SK-N-SH (cell line): ENCODE measurements around the gene ZNF865. TPM values are rescaled to one million over a fixed set of nuclear protein-coding genes. Genes with fewer than 3 reads are reported as not detected.
A peak's percentile ranks its signal among the peaks of the same experiment; 100 is the strongest.

Experiments
- CTCF ChIA-PET: fragments of 300-600, 350-600 bp; formaldehyde crosslinking; extraction: SDS; loops from one replicate; lab custom pipeline; 2021; lab: Yijun Ruan, JAX
- POLR2A ChIA-PET: fragments of 350-600 bp; sonication (Branson Sonifier 250); formaldehyde crosslinking; extraction: SDS; loops from one replicate; lab custom pipeline; 2020; ENCODE audit warnings: antibody characterized with exemption, inconsistent platforms; lab: Yijun Ruan, JAX
- DNase-seq: peaks from one replicate; pipeline ENCODE4 v3.0.0; 2012
- H2AFZ ChIP-seq: fragments of 200-600 bp; sonication (generic); 2 replicates; pipeline ENCODE4 v1.8.1; 2016; ENCODE audit warnings: antibody characterized with exemption, mild to moderate bottlenecking, low read depth
- H3F3A ChIP-seq: fragments of 200-600 bp; sonication (generic); replicated peaks from 2 replicates; pipeline ENCODE3; 2016; ENCODE audit warnings: antibody characterized with exemption, mild to moderate bottlenecking; ENCODE audit not compliant: insufficient read depth
- H3K27ac ChIP-seq, 2 experiments: fragments of 200-500 bp in 1 of 2; fragments of 200-600 bp in 1 of 2; sonication (Bioruptor generic) in 1 of 2; sonication (generic), shearing (Covaris generic) in 1 of 2; 2 replicates each; pipeline versions ENCODE4 v1.5.1 to v1.6.1; 2014 to 2016; ENCODE audit warnings: low read depth in 2 of 2, inconsistent platforms in 1 of 2, low read length in 1 of 2, mild to moderate bottlenecking in 1 of 2, mixed read lengths in 1 of 2
- H3K27me3 ChIP-seq: fragments of 200-600 bp; sonication (generic), shearing (Covaris generic); 2 replicates; pipeline ENCODE4 v1.6.1; 2016; ENCODE audit warnings: mixed run types; ENCODE audit not compliant: insufficient read depth
- H3K36me3 ChIP-seq, 2 experiments: fragments of 200-500 bp in 1 of 2; fragments of 200-600 bp in 1 of 2; sonication (Bioruptor generic) in 1 of 2; sonication (generic) in 1 of 2; replicated peaks in 1 of 2; 2 replicates each; pipeline versions ENCODE3 to v1.5.1; 2014 to 2016; ENCODE audit warnings: low read length in 1 of 2, mild to moderate bottlenecking in 1 of 2; ENCODE audit not compliant: insufficient read depth in 2 of 2, control insufficient read depth in 1 of 2
- H3K4me1 ChIP-seq, 2 experiments: fragments of 200-500 bp in 1 of 2; fragments of 200-600 bp in 1 of 2; sonication (Bioruptor generic) in 1 of 2; sonication (generic), shearing (Covaris generic) in 1 of 2; 2 replicates each; pipeline versions ENCODE4 v1.5.1 to v1.6.1; 2014 to 2016; ENCODE audit warnings: low read depth in 1 of 2, low read length in 1 of 2, mixed run types in 1 of 2; ENCODE audit not compliant: insufficient read depth in 2 of 2, control insufficient read depth in 1 of 2
- H3K4me2 ChIP-seq: fragments of 200-600 bp; sonication (generic), shearing (Covaris generic); 2 replicates; pipeline ENCODE4 v1.6.1; 2017; ENCODE audit warnings: mixed run types
- H3K4me3 ChIP-seq, 2 experiments: fragments of 200-500 bp in 1 of 2; fragments of 200-600 bp in 1 of 2; sonication (Bioruptor generic) in 1 of 2; sonication (generic), shearing (Covaris generic) in 1 of 2; 2 replicates each; pipeline versions ENCODE4 v1.5.1 to v1.8.1; 2014 to 2016; ENCODE audit warnings: low read depth in 2 of 2, inconsistent platforms in 1 of 2, low read length in 1 of 2, mild to moderate bottlenecking in 1 of 2, mixed read lengths in 1 of 2, moderate library complexity in 1 of 2
- H3K79me2 ChIP-seq: fragments of 200-600 bp; sonication (generic); 2 replicates; pipeline ENCODE4 v1.8.1; 2017; ENCODE audit warnings: mild to moderate bottlenecking; ENCODE audit not compliant: insufficient read depth
- H3K9ac ChIP-seq: fragments of 200-600 bp; sonication (generic); 2 replicates; pipeline ENCODE4 v1.6.1; 2017; ENCODE audit warnings: mixed run types
- H3K9me2 ChIP-seq: fragments of 200-600 bp; sonication (generic); 2 replicates; pipeline ENCODE4 v1.6.1; 2017; ENCODE audit warnings: mixed run types
- H3K9me3 ChIP-seq: fragments of 200-600 bp; sonication (generic); 2 replicates; pipeline ENCODE4 v1.6.1; 2017; ENCODE audit warnings: mixed run types, mild to moderate bottlenecking, moderate library complexity
- H4K20me1 ChIP-seq: fragments of 200-600 bp; sonication (generic); 2 replicates; pipeline ENCODE4 v1.6.1; 2017; ENCODE audit warnings: mild to moderate bottlenecking, mixed run types; ENCODE audit not compliant: insufficient read depth
- CHD2 ChIP-seq: fragments of 150-350 bp; IDR thresholded peaks from 2 replicates; pipeline ENCODE4 v1.6.1; 2018; ENCODE audit warnings: low read length; ENCODE audit not compliant: partially characterized antibody
- FOXJ3 ChIP-seq: sonication (generic); formaldehyde crosslinking; IDR thresholded peaks from 2 replicates; pipeline ENCODE4 v1.5.1; 2020; ENCODE audit warnings: mild to moderate bottlenecking, missing genetic modification reagents
- GATA2 ChIP-seq: sonication (generic); formaldehyde crosslinking; IDR thresholded peaks from 2 replicates; pipeline ENCODE4 v1.5.0; 2020; ENCODE audit warnings: mild to moderate bottlenecking, missing genetic modification reagents
- JUND ChIP-seq: IDR thresholded peaks from 2 replicates; pipeline ENCODE4 v1.4.0; 2012
- MEF2A ChIP-seq: IDR thresholded peaks from 2 replicates; pipeline ENCODE4 v1.4.0; 2012; ENCODE audit warnings: low read depth, borderline replicate concordance
- NFIC ChIP-seq: IDR thresholded peaks from 2 replicates; pipeline ENCODE4 v1.4.0; 2012; ENCODE audit warnings: borderline replicate concordance
- RAD21 ChIP-seq: IDR thresholded peaks from 2 replicates; pipeline ENCODE4 v1.6.1; 2012; ENCODE audit warnings: mild to moderate bottlenecking, low read length
- SMC3 ChIP-seq: IDR thresholded peaks from 2 replicates; pipeline ENCODE4 v1.6.1; 2012; ENCODE audit warnings: low read depth, low read length, improper control_type of control experiment
- TAF1 ChIP-seq: IDR thresholded peaks from 2 replicates; pipeline ENCODE4 v1.6.1; 2012; ENCODE audit warnings: low read depth, mild to moderate bottlenecking, low read length, moderate library complexity, borderline replicate concordance
- YY1 ChIP-seq: IDR thresholded peaks from 2 replicates; pipeline ENCODE4 v1.4.0; 2012; ENCODE audit warnings: low read depth, mild to moderate bottlenecking
- WGBS: methylation state at CpG from one replicate; pipeline ENCODE4 v1.1.6; 2017; ENCODE audit warnings: low lambda C conversion rate; 5-methylcytosine and 5-hydroxymethylcytosine counted together
- polyA plus RNA-seq, 3 experiments: library from polyadenylated mRNA; depleted of rRNA; stranded (reverse); fragments of >200 nt; gene quantifications; 2 replicates each; pipeline ENCODE4 v1.2.3, GENCODE V29; 2012
- TF ChIP-seq, protein P1 (sequence below): fragments of 200-600 bp; sonication (generic); IDR thresholded peaks from 2 replicates; pipeline ENCODE4 v1.6.1; 2017; ENCODE audit warnings: antibody characterized with exemption, mild to moderate bottlenecking, moderate library complexity
- TF ChIP-seq, protein P2 (sequence below): IDR thresholded peaks from 2 replicates; pipeline ENCODE4 v1.6.1; 2012; ENCODE audit warnings: mild to moderate bottlenecking, low read depth, low read length, moderate library complexity
- TF ChIP-seq, protein P3 (sequence below): fragments of 150-350 bp; IDR thresholded peaks from 2 replicates; pipeline ENCODE4 v1.6.1; 2017; ENCODE audit warnings: antibody characterized with exemption, low read length, low read depth, borderline replicate concordance
- TF ChIP-seq, protein P4 (sequence below): IDR thresholded peaks from 2 replicates; pipeline ENCODE4; 2012

ZNF865 gene
- polyA plus RNA-seq, 1 of the 3 experiments (the other 2 are of a cell fraction): 5.0 TPM

DNA sequence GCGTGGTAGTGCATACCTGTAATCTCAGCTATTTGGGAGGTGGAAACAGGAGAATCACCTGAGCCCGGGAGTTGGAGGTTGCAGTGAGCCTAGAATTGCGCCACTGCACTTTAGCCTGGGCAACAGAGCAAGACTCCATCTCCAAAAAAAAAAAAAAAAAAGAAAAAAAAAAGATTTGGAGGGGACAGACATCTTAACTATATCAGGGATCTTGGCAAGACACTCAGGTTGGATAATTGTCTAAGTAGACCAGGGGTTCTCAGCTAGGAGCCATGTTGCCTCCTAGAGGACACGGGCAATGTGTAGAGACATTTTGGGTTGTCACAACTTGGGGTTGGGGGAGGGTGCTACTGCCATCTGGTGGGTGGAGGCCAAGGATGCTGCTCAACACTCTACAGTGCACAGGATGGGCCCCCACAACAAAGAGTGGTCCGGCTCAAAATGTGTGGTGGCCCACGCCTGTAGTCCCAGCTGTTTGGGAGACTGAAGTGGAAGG, 33.5 kb downstream of the ZNF865 start:
- H3K27ac ChIP-seq: no peak overlapping the region
- H2AFZ ChIP-seq: no peak overlapping the region
- no peak overlapping the region for H3K4me2 ChIP-seq
- no peak for TF ChIP-seq JUND
- TF ChIP-seq YY1: 0 out of 2 replicates have a peak, but pooled peaks have one; percentile 44
- TF ChIP-seq, protein P1, sequence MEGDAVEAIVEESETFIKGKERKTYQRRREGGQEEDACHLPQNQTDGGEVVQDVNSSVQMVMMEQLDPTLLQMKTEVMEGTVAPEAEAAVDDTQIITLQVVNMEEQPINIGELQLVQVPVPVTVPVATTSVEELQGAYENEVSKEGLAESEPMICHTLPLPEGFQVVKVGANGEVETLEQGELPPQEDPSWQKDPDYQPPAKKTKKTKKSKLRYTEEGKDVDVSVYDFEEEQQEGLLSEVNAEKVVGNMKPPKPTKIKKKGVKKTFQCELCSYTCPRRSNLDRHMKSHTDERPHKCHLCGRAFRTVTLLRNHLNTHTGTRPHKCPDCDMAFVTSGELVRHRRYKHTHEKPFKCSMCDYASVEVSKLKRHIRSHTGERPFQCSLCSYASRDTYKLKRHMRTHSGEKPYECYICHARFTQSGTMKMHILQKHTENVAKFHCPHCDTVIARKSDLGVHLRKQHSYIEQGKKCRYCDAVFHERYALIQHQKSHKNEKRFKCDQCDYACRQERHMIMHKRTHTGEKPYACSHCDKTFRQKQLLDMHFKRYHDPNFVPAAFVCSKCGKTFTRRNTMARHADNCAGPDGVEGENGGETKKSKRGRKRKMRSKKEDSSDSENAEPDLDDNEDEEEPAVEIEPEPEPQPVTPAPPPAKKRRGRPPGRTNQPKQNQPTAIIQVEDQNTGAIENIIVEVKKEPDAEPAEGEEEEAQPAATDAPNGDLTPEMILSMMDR: peak; percentile 64
- TF ChIP-seq FOXJ3 (CRISPR knock-in tag): no peak
- 0 out of 2 replicates have a peak, but pooled peaks have one; percentile 4 for TF ChIP-seq TAF1
- peaks cover 86% of the 10 kb centered on the region for H3K79me2 ChIP-seq
- H3K9me3 ChIP-seq: no peaks in the 10 kb centered on the region
- H3K27me3 ChIP-seq: no peaks in the 10 kb centered on the region
- peak; percentile 52 for DNase-seq
- 91% methylated on average over 6 of the region's 6 CpGs for WGBS
- no peak overlapping the region for H3K9ac ChIP-seq
- no peaks in the 10 kb centered on the region for H4K20me1 ChIP-seq
- H3K36me3 ChIP-seq: peaks cover 0 to 6% of the 10 kb centered on the region in 2 experiments
- peaks cover 26% of the 10 kb centered on the region for H3F3A ChIP-seq
- ChIA-PET CTCF (interaction anchor here (1.0 to 5.0 kb wide), 7 partner anchors 12 to 461 kb away, joined by 3 to 28 read pairs (median 5); partner anchors contain the start of gene ZNF784), POLR2A (interaction anchor here (0.7 kb wide), 1 partner anchor 16 kb away, joined by 3 read pairs; no protein-coding TSS in a partner anchor)
- no peaks in the 10 kb centered on the region for H3K9me2 ChIP-seq
- peaks cover 15 to 37% of the 10 kb centered on the region in 2 experiments; a peak in 1 of 4 replicates for H3K4me1 ChIP-seq
- peak overlapping the region in 1 of 2 experiments; percentile 35; a peak in 1 of 4 replicates for H3K4me3 ChIP-seq

DNA sequence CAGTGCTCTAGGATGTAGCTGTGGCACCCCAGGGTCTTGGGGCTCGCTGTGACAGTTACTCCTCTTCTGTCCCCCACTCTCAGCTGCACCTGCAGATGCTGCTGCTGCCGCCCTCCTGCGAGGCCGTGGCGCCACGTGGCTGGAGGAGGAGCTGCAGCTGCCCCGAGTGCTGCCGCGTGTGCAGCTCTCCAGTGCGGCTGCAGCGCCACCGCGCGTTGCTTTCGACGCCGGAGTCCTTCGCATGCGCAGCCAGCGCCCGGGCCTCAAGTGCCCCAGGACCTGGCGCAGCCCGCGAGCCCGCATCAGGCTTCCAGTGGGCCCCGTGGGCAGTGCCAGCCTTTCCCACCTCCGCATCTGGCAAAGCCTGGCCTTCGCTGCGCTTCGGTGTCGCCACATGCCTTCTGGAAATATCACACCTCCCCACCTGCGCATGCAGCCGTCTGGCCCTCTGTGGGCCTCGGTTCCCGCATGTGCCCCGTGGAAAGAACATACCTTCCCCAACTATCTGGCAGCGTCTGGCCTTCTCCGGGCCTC, 34.7 kb downstream of the ZNF865 start:
- DNase-seq: peak; percentile 83
- peaks cover 15 to 48% of the 10 kb centered on the region in 2 experiments; a peak in 1 of 4 replicates for H3K4me1 ChIP-seq
- ChIA-PET POLR2A (interaction anchor here (0.6 to 1.0 kb wide), 3 partner anchors 14 to 153 kb away, joined by 3 to 4 read pairs (median 4); partner anchors contain the start of gene ZNF524), CTCF (interaction anchor here (0.7 to 5.0 kb wide), 12 partner anchors 8 to 462 kb away, joined by 3 to 28 read pairs (median 4); partner anchors contain the start of gene ZNF784)
- H3K36me3 ChIP-seq: peaks cover 6 to 10% of the 10 kb centered on the region in 2 experiments
- peak overlapping the region; percentile 53 to 81 for H3K4me3 ChIP-seq
- peak overlapping the region; percentile 86 for H3K9ac ChIP-seq
- no peaks in the 10 kb centered on the region for H4K20me1 ChIP-seq
- peaks cover 27% of the 10 kb centered on the region for H3F3A ChIP-seq
- no peaks in the 10 kb centered on the region for H3K9me2 ChIP-seq
- peak overlapping the region; percentile 49; the same call in 1 of the 2 replicates for H2AFZ ChIP-seq
- peak overlapping the region; percentile 85 to 88 for H3K27ac ChIP-seq
- peaks cover 95% of the 10 kb centered on the region for H3K79me2 ChIP-seq
- no peaks in the 10 kb centered on the region for H3K9me3 ChIP-seq
- 55% methylated on average over 22 of the region's 38 CpGs for WGBS
- no peaks in the 10 kb centered on the region for H3K27me3 ChIP-seq
- peak overlapping the region; percentile 95 for H3K4me2 ChIP-seq
- TF ChIP-seq MEF2A: no peak
- TF ChIP-seq, protein P2, sequence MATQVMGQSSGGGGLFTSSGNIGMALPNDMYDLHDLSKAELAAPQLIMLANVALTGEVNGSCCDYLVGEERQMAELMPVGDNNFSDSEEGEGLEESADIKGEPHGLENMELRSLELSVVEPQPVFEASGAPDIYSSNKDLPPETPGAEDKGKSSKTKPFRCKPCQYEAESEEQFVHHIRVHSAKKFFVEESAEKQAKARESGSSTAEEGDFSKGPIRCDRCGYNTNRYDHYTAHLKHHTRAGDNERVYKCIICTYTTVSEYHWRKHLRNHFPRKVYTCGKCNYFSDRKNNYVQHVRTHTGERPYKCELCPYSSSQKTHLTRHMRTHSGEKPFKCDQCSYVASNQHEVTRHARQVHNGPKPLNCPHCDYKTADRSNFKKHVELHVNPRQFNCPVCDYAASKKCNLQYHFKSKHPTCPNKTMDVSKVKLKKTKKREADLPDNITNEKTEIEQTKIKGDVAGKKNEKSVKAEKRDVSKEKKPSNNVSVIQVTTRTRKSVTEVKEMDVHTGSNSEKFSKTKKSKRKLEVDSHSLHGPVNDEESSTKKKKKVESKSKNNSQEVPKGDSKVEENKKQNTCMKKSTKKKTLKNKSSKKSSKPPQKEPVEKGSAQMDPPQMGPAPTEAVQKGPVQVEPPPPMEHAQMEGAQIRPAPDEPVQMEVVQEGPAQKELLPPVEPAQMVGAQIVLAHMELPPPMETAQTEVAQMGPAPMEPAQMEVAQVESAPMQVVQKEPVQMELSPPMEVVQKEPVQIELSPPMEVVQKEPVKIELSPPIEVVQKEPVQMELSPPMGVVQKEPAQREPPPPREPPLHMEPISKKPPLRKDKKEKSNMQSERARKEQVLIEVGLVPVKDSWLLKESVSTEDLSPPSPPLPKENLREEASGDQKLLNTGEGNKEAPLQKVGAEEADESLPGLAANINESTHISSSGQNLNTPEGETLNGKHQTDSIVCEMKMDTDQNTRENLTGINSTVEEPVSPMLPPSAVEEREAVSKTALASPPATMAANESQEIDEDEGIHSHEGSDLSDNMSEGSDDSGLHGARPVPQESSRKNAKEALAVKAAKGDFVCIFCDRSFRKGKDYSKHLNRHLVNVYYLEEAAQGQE: no peak
- TF ChIP-seq RAD21: peak; percentile 48
- peak; percentile 66 for TF ChIP-seq CHD2
- TF ChIP-seq GATA2 (CRISPR knock-in tag): no peak
- TF ChIP-seq, protein P3, sequence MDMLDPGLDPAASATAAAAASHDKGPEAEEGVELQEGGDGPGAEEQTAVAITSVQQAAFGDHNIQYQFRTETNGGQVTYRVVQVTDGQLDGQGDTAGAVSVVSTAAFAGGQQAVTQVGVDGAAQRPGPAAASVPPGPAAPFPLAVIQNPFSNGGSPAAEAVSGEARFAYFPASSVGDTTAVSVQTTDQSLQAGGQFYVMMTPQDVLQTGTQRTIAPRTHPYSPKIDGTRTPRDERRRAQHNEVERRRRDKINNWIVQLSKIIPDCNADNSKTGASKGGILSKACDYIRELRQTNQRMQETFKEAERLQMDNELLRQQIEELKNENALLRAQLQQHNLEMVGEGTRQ: peak; percentile 32; the same call in 1 of the 2 replicates
- no peak for TF ChIP-seq JUND
- TF ChIP-seq, protein P1: peak; percentile 59
- TF ChIP-seq, protein P4, sequence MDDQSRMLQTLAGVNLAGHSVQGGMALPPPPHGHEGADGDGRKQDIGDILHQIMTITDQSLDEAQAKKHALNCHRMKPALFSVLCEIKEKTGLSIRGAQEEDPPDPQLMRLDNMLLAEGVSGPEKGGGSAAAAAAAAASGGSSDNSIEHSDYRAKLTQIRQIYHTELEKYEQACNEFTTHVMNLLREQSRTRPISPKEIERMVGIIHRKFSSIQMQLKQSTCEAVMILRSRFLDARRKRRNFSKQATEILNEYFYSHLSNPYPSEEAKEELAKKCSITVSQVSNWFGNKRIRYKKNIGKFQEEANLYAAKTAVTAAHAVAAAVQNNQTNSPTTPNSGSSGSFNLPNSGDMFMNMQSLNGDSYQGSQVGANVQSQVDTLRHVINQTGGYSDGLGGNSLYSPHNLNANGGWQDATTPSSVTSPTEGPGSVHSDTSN: 0 out of 2 replicates have a peak, but pooled peaks have one; percentile 5
- no peak for TF ChIP-seq NFIC
- TF ChIP-seq SMC3: peak; percentile 16; the same call in 1 of the 2 replicates
